HG03060 (cell line): ENCODE measurements around the gene SKIDA1.
A peak's percentile ranks its signal among the peaks of the same experiment; 100 is the strongest.

ENCODE experiments used
- ATAC-seq: cut with Tn5 transposase; IDR thresholded peaks from one replicate; pipeline ENCODE4 v1.9.1; 2021; ENCODE audit warnings: low read depth, moderate number of reproducible peaks; ENCODE audit not compliant: unreplicated experiment

SKIDA1 gene

GRCh38 chr10:21502348-21502740 lies 23.1 kb downstream of the SKIDA1 start:
- ATAC-seq: no peak

- ATAC-seq: no peak
Measured at GRCh38 chr10:21501731-21502347, 23.6 kb downstream of the SKIDA1 start.

GRCh38 chr10:21501091-21501490 lies 24.4 kb downstream of the SKIDA1 start:
- no peak for ATAC-seq

DNA sequence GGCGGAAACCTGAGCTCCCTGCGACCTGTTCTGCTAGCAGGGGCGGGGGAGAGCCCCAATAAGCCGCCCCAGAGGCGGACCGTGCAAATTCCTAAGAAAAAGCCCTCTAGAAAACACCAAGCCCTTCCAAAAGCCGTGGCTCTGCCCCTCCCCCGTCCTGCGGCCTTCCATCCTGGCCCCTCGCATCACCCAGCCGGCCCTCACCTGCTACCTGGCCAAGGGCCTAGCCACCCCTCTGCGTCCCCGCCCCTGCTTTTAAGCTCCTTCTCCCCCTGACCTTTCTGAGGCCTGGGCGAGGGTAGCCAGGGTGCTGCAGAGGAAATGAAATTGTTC lies 24.9 kb downstream of the SKIDA1 start:
- no peak for ATAC-seq

DNA sequence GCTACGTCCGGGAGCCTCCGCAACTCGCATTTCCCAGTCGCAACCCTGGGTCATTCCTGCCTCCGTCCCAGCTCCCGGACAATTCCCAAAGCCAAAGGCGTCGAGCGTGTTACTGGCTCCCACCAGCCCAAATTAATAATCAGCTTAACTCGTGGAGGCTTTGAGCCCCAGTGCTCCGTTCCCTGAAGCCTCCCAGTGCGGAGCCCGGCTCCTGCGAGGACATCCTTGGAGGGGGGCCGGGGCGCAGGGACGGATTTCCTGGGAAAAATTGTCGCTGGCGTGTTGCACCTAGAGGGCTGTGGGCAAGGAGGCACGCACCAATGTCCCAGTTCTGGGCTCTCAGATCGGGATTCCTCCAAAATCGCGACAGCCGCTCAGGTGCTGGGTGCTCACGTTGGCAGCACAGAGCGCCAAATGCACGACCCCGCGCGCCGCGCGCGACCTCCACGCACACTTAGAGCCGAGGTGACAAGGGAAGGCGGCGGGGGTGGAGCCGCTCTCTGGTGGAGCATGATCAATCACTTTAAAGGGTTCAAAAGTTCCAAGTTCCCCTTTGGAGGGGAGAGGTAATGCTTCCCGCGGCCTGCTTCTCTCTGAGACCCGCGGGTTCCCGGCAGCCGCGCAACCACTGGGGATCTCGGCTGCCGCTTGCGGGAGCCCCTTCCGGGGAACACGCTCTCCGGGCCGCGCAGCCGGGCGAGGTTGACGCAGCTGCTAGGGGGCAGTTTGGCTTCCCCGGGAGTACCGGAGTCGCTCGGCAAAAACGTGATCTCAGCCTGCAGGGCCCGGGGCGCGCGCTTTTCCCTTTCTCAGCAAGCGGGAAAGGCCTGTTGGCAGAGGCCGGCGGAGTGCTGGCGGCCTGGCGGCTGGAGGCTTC lies 25.5 kb downstream of the SKIDA1 start:
- no peak for ATAC-seq

GRCh38 chr10:21498986-21499385 lies 26.5 kb downstream of the SKIDA1 start:
- no peak for ATAC-seq

DNA sequence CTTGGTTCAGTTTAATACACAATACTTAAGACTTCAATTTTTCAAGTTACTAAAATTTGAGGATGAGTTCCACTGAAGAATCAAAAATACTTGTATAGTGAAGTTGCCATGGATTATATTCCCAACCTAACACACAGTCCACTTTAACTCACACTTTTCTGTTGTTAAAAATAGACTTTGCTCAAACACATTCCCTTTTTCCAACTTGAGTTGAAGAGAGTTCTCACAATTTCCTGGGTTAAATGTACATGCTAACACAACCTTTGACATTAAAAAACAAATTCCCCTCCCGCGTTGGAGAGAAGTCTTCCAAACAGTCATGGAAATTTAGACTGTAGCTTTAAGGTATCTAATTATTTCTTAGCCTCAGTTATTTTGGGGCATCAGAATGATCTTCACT lies 27.1 kb downstream of the SKIDA1 start:
- ATAC-seq: no peak

GRCh38 chr10:21497177-21497807 lies 28.2 kb downstream of the SKIDA1 start:
- ATAC-seq: no peak

DNA sequence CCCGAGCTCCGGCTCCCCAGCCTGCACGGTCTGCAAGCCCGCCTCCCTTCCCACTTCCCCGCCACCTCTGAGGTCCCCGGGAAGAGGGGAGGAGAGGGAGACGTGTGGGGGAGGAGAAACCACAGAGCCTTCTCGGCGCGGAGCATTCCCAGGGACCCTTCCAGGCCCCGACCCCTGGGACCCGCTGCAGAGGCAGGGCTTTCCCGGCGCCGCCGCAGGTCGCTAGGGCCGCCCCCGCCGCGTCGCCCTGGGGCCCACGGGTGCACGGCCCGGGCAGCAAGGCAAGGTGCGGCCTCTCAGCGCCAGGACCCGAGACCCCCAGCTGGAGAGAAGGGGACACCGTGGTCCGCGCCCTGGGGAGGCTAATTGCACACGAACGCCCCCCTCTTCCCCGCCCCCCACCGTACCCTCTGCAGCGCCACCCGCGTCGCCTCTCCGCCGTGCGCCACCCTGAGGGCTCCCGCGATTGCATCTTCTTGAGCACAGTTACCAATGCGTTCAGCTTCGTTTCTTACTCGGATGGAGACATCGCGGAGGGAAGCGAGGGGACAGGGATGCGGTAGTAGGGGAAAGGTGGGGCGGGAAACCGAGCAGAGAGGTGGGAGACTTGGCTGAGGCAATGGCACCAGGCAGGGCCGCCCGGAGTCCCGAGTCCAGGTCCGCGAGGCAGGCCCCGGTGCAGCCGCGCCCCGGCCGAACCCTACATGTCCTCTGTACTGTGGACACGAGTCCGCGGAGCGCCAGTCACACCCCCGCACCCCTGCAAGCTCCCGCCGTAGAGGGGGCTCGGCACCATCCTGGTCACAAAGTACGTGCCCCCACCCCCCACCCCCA lies 28.9 kb downstream of the SKIDA1 start:
- no peak for ATAC-seq

- peak; percentile 46 for ATAC-seq
Measured at GRCh38 chr10:21495752-21496342, 29.6 kb downstream of the SKIDA1 start.

DNA sequence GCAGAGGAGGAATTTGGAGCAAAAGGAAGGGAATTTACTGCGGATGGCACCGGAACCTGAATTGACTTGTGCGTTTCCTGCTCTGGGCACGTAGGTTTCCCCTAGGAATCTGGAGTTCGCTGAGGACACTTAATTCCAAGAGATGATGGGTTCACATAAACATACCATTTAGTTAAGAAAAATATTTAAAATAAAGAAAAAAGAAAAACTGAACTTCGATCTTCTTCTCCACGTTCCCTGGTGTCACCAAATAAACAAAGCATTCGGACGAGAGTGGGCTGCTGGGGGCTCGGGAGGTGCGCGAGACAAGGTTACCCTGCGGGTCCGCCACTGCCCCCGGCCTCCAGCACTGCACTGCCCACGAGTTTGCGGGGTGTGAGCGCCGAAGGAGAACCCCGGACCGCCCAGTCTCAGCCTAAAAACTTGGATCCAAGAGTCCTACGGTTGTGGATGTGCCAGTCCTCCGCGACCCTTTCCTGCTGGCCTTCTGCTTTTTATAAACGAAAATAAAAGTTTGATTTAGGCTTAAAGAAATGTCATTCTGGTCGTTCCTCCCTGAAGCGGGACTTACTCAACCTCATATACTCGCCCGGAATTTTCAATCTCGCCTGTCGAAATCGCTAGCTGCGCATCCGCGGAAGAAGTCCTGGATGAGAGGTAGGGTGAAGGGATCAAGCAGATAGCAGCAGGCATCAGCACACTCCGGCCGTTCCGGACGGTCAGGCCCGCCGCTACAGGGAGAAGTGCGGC lies 30.3 kb downstream of the SKIDA1 start:
- ATAC-seq: no peak

- ATAC-seq: no peak
Measured at GRCh38 chr10:21494191-21495001, 31.1 kb downstream of the SKIDA1 start.

- no peak for ATAC-seq
Measured at GRCh38 chr10:21493784-21494183, 31.7 kb downstream of the SKIDA1 start.

GRCh38 chr10:21492421-21492820 lies 33.1 kb downstream of the SKIDA1 start:
- ATAC-seq: no peak

GRCh38 chr10:21490711-21491105 lies 34.8 kb downstream of the SKIDA1 start:
- no peak for ATAC-seq

DNA sequence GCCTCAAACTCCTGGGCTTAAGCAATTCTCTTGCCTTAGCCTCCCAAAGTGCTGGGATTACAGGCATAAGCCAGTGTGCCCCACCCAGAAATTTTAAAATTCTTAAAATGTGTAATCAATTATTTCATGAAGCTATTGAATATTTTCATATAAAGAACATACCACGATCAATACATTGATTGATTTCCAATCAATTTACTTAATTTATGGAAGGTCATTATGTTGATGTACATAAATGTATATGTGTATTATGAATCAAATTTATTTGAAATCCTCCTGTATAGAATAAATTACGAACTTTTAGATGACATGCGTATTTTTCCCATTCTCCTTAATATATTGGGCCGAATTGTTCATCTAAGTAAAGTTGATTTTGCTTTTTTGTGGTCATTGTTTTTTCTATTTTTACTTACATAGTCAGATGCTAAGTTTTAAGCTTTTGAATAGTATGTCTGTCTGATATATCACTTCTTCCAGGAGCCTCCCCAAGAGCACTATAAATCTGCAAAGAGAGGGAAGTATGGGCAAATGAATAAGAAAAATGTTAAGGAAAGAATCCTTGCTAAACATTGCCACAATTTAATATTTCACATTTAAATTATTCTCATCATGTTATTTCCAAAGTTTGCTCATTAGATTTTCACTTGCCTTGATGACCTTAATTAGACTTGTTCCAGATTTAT lies 35.3 kb downstream of the SKIDA1 start:
- ATAC-seq: no peak

DNA sequence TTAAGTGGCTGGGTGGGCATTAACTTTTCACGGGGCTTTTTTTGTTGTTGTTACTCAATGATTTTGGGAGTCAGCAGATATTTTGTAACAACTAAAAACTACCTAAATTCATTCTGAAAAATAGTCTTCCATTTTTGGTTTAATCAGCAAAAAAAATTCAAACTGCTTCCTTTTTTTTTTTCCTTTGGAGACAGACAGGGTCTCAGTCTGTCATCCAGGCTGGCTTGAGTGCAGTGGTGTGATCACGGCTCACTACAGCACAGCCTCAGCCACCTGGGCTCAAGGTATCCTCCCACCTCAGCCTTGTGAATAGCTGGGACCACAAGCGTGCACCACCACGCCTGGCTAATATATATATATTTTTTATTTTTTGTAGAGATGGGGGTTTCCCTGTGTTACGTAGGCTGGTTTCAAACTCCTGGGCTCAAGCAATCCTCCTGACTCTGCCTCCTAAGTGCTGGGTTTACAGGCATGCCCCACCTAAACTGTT lies 36.5 kb downstream of the SKIDA1 start:
- ATAC-seq: no peak

DNA sequence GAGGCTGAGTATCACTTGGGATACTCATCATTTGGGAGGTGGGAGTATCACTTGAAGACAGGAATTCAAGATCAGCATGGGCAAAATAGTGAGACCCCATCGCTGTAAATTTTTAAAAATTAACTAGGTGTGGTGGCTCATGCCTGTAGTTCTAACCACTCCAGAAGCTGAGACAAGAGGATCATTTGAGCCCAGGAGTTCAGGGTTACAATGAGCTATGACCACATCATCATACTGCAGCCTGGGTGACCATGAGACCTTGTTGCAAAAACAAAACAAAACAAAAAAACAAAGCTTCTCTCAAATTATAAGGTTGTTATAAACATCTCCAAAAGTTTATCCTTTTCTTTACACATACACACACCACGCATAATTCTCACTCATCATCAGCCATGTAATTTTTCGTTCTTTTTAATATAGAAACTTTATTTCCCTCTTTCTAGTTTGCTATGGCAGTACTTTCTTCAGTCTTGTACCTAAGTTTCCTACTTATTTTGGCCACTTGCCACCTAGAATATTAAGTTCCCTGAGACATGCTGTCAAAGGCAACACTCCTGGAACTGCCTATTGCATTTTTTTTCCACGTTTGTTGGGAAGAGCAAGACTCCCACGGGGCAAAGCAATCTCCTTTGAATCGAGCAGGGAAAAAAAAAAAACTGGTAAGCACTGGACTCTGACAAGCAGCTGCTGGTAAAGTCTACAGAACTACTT lies 37.1 kb downstream of the SKIDA1 start:
- no peak for ATAC-seq
